ENCODE results near the gene KIAA0753. TPM values are rescaled to one million over a fixed set of nuclear protein-coding genes. Genes with fewer than 3 reads are reported as not detected.

The KIAA0753 gene
- total RNA-seq, 2 donors from 2014 or later = 15.7 to 18.5 TPM

- no peak overlapping the region for H3K27ac ChIP-seq
- no peak for TF ChIP-seq CTCF (IDR thresholded peaks at IDR 0.05)
Observed at GRCh38 chr17:6547336-6547735, 93.2 kb downstream of the KIAA0753 start.

GRCh38 chr17:6546069-6546718, 94.3 kb downstream of the KIAA0753 start:
- no peak overlapping the region for H3K27ac ChIP-seq
- no peak overlapping the region for H3K9ac ChIP-seq (ENCODE audit: low read depth in 2 of 2, low read length in 2 of 2)
- H3K9me3 ChIP-seq = no peaks in the 10 kb centered on the region
- DNase-seq = no peak
- intact Hi-C loops (cut with DNase I) = no loop called here
- TF ChIP-seq CTCF (IDR thresholded peaks at IDR 0.05) = no peak
- H3K36me3 ChIP-seq = no peaks in the 10 kb centered on the region
- H3K4me1 ChIP-seq = no peaks in the 10 kb centered on the region
- no peaks in the 10 kb centered on the region for H3K27me3 ChIP-seq
- no peak overlapping the region for H3K4me3 ChIP-seq

More at GRCh38 chr17:6547336-6547735, 93.2 kb downstream of the KIAA0753 start:
- no peaks in the 10 kb centered on the region for H3K4me1 ChIP-seq
- no peaks in the 10 kb centered on the region for H3K9me3 ChIP-seq
- intact Hi-C loops (cut with DNase I) = no loop called here
- no peaks in the 10 kb centered on the region for H3K36me3 ChIP-seq
- no peak for DNase-seq
- no peaks in the 10 kb centered on the region for H3K27me3 ChIP-seq
- H3K9ac ChIP-seq (ENCODE audit: low read depth in 2 of 2, low read length in 2 of 2) = no peak overlapping the region
- no peak overlapping the region for H3K4me3 ChIP-seq

GRCh38 chr17:6545291-6545690, 95.2 kb downstream of the KIAA0753 start:
- no peak overlapping the region for H3K27ac ChIP-seq
- intact Hi-C loops (cut with DNase I) = no loop called here
- TF ChIP-seq CTCF (IDR thresholded peaks at IDR 0.05) = no peak
- H3K9me3 ChIP-seq = no peaks in the 10 kb centered on the region
- H3K27me3 ChIP-seq = no peaks in the 10 kb centered on the region
- no peak overlapping the region for H3K4me3 ChIP-seq
- H3K4me1 ChIP-seq = no peaks in the 10 kb centered on the region
- DNase-seq = no peak
- no peaks in the 10 kb centered on the region for H3K36me3 ChIP-seq
- H3K9ac ChIP-seq (ENCODE audit: low read depth in 2 of 2, low read length in 2 of 2) = no peak overlapping the region

- H3K27me3 ChIP-seq = no peaks in the 10 kb centered on the region
- TF ChIP-seq CTCF (IDR thresholded peaks at IDR 0.05) = no peak
- intact Hi-C loops (cut with DNase I) = no loop called here
- H3K9ac ChIP-seq (ENCODE audit: low read depth in 2 of 2, low read length in 2 of 2) = no peak overlapping the region
- H3K9me3 ChIP-seq = no peaks in the 10 kb centered on the region
- no peak overlapping the region for H3K27ac ChIP-seq
- H3K4me1 ChIP-seq = no peaks in the 10 kb centered on the region
- no peaks in the 10 kb centered on the region for H3K36me3 ChIP-seq
- DNase-seq = no peak
- H3K4me3 ChIP-seq = no peak overlapping the region
Observed at GRCh38 chr17:6544011-6544370, 96.5 kb downstream of the KIAA0753 start.

GRCh38 chr17:6543079-6544010, 97.2 kb downstream of the KIAA0753 start:
- Histone ChIP-seq H3K4me3 (no peak overlapping the region), H3K9me3 (no peaks in the 10 kb centered on the region), H3K27me3 (no peaks in the 10 kb centered on the region), H3K4me1 (no peaks in the 10 kb centered on the region), H3K36me3 (no peaks in the 10 kb centered on the region), H3K9ac (ENCODE audit: low read depth in 2 of 2, low read length in 2 of 2) (no peak overlapping the region), H3K27ac (no peak overlapping the region)
- intact Hi-C loops (cut with DNase I) = no loop called here
- TF ChIP-seq CTCF (IDR thresholded peaks at IDR 0.05) = no peak
- no peak for DNase-seq
